ENCODE results near the gene RBFOX2. TPM values are rescaled to one million over a fixed set of nuclear protein-coding genes. Genes with fewer than 3 reads are reported as not detected.

Gene RBFOX2
- polyA plus RNA-seq, 3 donors: 15.2 to 53.4 (median 28.9) TPM

Other genes with a start within 250 kb of the RBFOX2 start
- gene APOL3, start 131.9 kb upstream of the RBFOX2 start, polyA plus RNA-seq: 100 to 1,000 TPM in 1 of 3 donors, 10 to 100 TPM in 2; 11.8 to 136 (median 44.3) TPM
- gene APOL4, start 173.0 kb upstream of the RBFOX2 start, polyA plus RNA-seq: 10 to 100 TPM in 2 of 3 donors, 1 to 10 TPM in 1; 6.1 to 39.1 (median 38.9) TPM
- 10 to 100 TPM; 20.7 to 56.8 (median 33.7) TPM for gene APOL2, start 210.7 kb upstream of the RBFOX2 start, polyA plus RNA-seq
- 10 to 100 TPM in 2 of 3 donors, 1 to 10 TPM in 1; 9.5 to 37.2 (median 37.2) TPM for gene APOL1, start 224.3 kb upstream of the RBFOX2 start, polyA plus RNA-seq